ENCODE data around the gene TAF11L3. TPM values are rescaled to one million over a fixed set of nuclear protein-coding genes. Genes with fewer than 3 reads are reported as not detected.
"Not testable (repeated sequence)": the region's sequence is repeated elsewhere in the genome, so short reads cannot be mapped to it uniquely, and the experiment has no call there.

TAF11L3 gene
- total RNA-seq, 4 donors from 2014 or later: not detected

DNA sequence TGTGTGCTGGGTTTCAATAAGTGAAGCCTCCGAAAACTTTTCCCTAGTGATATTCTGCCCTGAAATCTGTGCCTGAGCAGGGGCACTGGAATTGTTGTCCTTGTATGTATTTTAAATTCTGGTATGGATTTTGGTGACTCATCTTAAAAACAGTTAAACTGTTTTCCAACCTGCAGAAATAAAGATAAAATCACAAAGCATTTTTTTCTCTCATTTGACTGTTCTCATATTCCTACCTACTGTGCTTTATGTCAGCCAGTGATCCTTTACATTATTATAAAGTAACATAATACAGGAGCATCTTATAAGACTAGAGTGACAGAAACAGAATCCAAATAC is 31.0 kb upstream of the TAF11L3 start:
- TF ChIP-seq POLR2A (IDR thresholded peaks at IDR 0.05): no peak
- TF ChIP-seq, protein P1, sequence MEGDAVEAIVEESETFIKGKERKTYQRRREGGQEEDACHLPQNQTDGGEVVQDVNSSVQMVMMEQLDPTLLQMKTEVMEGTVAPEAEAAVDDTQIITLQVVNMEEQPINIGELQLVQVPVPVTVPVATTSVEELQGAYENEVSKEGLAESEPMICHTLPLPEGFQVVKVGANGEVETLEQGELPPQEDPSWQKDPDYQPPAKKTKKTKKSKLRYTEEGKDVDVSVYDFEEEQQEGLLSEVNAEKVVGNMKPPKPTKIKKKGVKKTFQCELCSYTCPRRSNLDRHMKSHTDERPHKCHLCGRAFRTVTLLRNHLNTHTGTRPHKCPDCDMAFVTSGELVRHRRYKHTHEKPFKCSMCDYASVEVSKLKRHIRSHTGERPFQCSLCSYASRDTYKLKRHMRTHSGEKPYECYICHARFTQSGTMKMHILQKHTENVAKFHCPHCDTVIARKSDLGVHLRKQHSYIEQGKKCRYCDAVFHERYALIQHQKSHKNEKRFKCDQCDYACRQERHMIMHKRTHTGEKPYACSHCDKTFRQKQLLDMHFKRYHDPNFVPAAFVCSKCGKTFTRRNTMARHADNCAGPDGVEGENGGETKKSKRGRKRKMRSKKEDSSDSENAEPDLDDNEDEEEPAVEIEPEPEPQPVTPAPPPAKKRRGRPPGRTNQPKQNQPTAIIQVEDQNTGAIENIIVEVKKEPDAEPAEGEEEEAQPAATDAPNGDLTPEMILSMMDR (IDR thresholded peaks at IDR 0.05): no peak
- DNase-seq: no peak
- 89 to 100% methylated on average over 1 of the region's 1 CpG for WGBS, 2 donors
- no peaks in the 10 kb centered on the region for H3K36me3 ChIP-seq
- intact Hi-C loops (cut with DNase I): no loop called here
- H3K9me3 ChIP-seq: no peaks in the 10 kb centered on the region
- no peaks in the 10 kb centered on the region for H3K27me3 ChIP-seq
- no peaks in the 10 kb centered on the region for H3K4me1 ChIP-seq
- H3K4me3 ChIP-seq (replicated peaks in 1 of 3): no peak overlapping the region
- H3K27ac ChIP-seq: no peak overlapping the region

- H3K4me1 ChIP-seq; H3K27ac ChIP-seq; H3K27me3 ChIP-seq; intact Hi-C loops (cut with DNase I); H3K4me3 ChIP-seq (replicated peaks in 1 of 3); DNase-seq; H3K9me3 ChIP-seq; H3K36me3 ChIP-seq: not testable (repeated sequence)
- WGBS, 2 donors: 94 to 97% methylated on average over 11 to 15 of the region's 23 CpGs
Observed at GRCh38 chr5:17491257-17491656, 26.9 kb upstream of the TAF11L3 start.

DNA sequence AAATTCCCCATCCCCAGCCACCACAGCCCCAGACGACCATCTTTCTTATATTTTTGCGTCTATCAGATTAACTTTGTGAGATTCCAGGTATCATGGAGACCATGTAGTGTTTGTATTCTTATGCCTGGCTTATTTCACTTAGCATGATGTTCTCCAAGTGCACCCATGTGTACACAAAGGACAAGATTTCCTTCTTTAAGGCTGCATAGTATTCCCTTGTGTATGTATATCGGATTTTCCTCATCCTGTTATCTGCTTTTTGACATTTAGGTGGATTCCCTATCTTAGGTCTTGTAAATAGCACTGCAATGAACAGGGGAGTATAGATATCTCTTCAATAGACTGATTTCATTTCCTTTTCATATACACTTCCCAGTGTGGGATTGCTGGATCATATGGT is 25.4 kb upstream of the TAF11L3 start:
- H3K4me1 ChIP-seq: no peaks in the 10 kb centered on the region
- 85 to 92% methylated on average over 3 of the region's 3 CpGs for WGBS, 2 donors

DNA sequence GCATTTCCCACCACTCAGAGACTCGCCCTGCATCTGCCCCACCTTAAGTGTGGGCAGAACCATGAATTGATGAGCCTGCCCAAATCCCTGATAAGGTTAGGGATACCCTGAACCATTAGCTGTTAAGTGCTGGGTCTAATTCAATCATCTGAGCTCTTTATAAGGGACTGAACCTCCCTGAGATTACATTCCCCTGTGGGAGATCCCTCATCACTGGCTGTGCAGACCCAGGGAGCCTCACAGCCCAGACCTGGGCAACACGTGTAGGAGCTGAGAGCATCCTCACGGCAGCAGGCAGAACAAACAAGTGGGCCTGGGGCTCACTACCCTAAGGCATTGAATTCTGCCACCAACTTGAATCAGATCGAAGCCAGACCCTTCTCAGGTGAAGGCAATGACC is 20.7 kb upstream of the TAF11L3 start:
- H3K36me3 ChIP-seq: no peaks in the 10 kb centered on the region
- H3K4me3 ChIP-seq (replicated peaks in 1 of 3): no peak overlapping the region
- TF ChIP-seq, protein P1 (IDR thresholded peaks at IDR 0.05): no peak
- TF ChIP-seq POLR2A (IDR thresholded peaks at IDR 0.05): no peak
- H3K9me3 ChIP-seq: no peaks in the 10 kb centered on the region
- intact Hi-C loops (cut with DNase I): no loop called here
- DNase-seq: no peak
- H3K27ac ChIP-seq: no peak overlapping the region
- no peaks in the 10 kb centered on the region for H3K4me1 ChIP-seq
- H3K27me3 ChIP-seq: no peaks in the 10 kb centered on the region
- WGBS, 2 donors: 60 to 63% methylated on average over 4 of the region's 4 CpGs

More for the DNA sequence above, 25.4 kb upstream of the TAF11L3 start:
- Histone ChIP-seq H3K36me3 (no peaks in the 10 kb centered on the region), H3K27me3 (no peaks in the 10 kb centered on the region), H3K4me3 (replicated peaks in 1 of 3) (no peak overlapping the region), H3K27ac (no peak overlapping the region), H3K9me3 (no peaks in the 10 kb centered on the region)
- intact Hi-C loops (cut with DNase I): no loop called here
- DNase-seq: no peak
- TF ChIP-seq, protein P1 (IDR thresholded peaks at IDR 0.05): no peak
- no peak for TF ChIP-seq POLR2A (IDR thresholded peaks at IDR 0.05)

DNA sequence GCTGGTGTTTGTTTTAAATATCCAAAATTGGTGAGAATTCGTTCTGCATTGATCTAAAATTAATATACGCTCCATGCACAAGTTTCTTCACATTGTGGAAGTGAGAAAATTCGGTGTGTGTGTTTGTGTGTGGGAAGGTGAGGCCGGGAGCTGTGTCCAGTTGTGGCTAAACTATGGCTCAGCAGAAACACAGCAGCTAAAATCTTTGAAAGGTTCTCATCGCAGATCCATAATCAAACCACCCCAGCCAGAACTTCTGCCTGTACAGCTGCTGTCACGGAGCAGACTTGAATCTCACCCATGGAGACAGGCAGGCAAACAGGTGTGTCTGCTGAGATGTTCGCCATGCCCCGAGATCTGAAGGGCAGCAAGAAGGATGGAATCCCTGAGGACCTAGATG is 20.2 kb upstream of the TAF11L3 start, which contains the start of gene TAF11L2:
Gene TAF11L2, plus strand, starts transcription at position 301 of the 400 bp plus-strand sequence.
- 85 to 89% methylated on average over 8 of the region's 8 CpGs for WGBS, 2 donors
- intact Hi-C loops (cut with DNase I); H3K27ac ChIP-seq; H3K36me3 ChIP-seq; H3K4me1 ChIP-seq; DNase-seq; H3K27me3 ChIP-seq; H3K4me3 ChIP-seq (replicated peaks in 1 of 3); H3K9me3 ChIP-seq: not testable (repeated sequence)

GRCh38 chr5:17511775-17512325 is 6.3 kb upstream of the TAF11L3 start:
- DNase-seq: no peak
- WGBS, 2 donors: 94 to 95% methylated on average over 14 to 17 of the region's 17 CpGs

GRCh38 chr5:17517526-17517925 is 641 bp upstream of the TAF11L3 start:
- H3K27me3 ChIP-seq; DNase-seq; intact Hi-C loops (cut with DNase I); H3K4me1 ChIP-seq; H3K36me3 ChIP-seq; H3K4me3 ChIP-seq (replicated peaks in 1 of 3); H3K27ac ChIP-seq; H3K9me3 ChIP-seq: not testable (repeated sequence)
- WGBS, 2 donors: 83 to 86% methylated on average over 11 to 12 of the region's 12 CpGs

More at GRCh38 chr5:17511775-17512325, 6.3 kb upstream of the TAF11L3 start:
- TF ChIP-seq POLR2A (IDR thresholded peaks at IDR 0.05): no peak
- TF ChIP-seq, protein P1 (IDR thresholded peaks at IDR 0.05): no peak
- no peaks in the 10 kb centered on the region for H3K27me3 ChIP-seq
- H3K4me3 ChIP-seq (replicated peaks in 1 of 3): no peak overlapping the region
- no peaks in the 10 kb centered on the region for H3K9me3 ChIP-seq
- no peak overlapping the region for H3K27ac ChIP-seq
- no peaks in the 10 kb centered on the region for H3K36me3 ChIP-seq
- intact Hi-C loops (cut with DNase I): no loop called here
- no peaks in the 10 kb centered on the region for H3K4me1 ChIP-seq

DNA sequence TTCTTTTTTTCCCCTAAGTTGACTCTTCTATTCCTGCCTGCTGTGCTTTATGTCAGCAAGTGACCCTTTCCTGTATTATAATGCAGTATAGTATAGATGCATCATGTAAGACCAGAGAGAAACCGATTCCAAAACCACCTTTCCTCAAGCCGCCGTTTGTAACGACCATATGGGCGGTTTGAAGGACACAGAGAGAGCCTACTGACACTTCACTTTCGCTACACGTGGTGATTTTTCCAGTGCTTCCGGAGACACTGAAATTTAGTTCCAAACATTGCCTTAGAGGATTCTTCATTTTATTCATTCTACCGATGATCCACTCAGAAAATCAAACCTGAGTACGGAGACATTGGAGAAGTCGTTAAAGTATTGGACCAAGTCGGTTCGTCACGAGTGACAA is 1.3 kb downstream of the TAF11L3 start:
- H3K9me3 ChIP-seq; DNase-seq; H3K27me3 ChIP-seq; H3K4me3 ChIP-seq (replicated peaks in 1 of 3); H3K36me3 ChIP-seq; H3K4me1 ChIP-seq; intact Hi-C loops (cut with DNase I); H3K27ac ChIP-seq: not testable (repeated sequence)
- 93 to 94% methylated on average over 10 of the region's 14 CpGs for WGBS, 2 donors

- intact Hi-C loops (cut with DNase I); H3K36me3 ChIP-seq; H3K4me3 ChIP-seq (replicated peaks in 1 of 3); H3K27ac ChIP-seq; H3K9me3 ChIP-seq; DNase-seq; H3K27me3 ChIP-seq; H3K4me1 ChIP-seq: not testable (repeated sequence)
- no CpG with 5 or more reads among the region's 15 CpGs for WGBS, 2 donors
Observed at GRCh38 chr5:17521501-17521900, 3.3 kb downstream of the TAF11L3 start, which contains the start of gene TAF11L4. Gene TAF11L4 (plus strand): TSS chr5:17521801.

Data from thyroid gland (tissue), 4 donors.